GM18502 (cell line): ENCODE data around the gene GABRB2.

ENCODE experiments used
- ATAC-seq: cut with Tn5 transposase; IDR thresholded peaks from one replicate; pipeline ENCODE4 v1.9.1; 2021; ENCODE audit warnings: mild to moderate bottlenecking; ENCODE audit not compliant: unreplicated experiment, poor library complexity

Gene GABRB2

DNA sequence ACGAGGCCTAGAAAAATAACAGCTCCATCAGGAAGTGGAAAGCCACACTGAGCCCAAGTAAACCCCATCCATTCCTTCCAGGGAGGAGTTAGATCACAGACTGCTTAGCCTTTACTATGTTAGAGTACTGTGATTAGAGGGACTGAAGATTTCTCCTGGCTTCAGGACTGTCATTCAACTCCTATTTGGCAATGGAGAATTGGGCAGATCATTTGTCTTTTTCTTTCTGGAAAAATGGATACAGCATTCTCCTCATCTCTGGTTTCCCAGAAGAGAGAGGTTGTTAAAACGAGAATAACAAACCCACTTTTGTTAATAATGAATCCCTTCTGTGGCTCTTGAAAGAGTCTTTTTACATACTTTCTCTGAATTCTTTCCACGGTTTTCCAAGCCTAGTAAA, 150.4 kb downstream of the GABRB2 start:
- no peak for ATAC-seq

DNA sequence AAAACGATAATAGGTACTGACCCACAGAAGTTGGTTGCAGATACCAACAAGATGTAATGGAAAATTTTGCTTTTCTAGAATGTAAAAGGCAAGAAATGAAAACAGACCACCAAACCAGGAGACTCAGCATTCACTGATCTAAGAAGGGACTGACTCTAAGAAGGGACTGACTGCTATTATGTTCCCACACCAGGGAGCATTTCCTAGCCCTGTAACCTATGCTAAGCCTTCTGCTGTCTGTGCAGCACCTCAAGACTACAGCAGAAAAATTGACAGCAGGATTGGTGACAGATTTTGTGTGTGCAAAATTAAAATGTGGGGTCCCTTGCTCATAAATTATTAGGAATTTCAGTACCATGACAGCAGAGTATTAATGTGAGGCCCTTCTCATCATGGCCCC, 154.8 kb downstream of the GABRB2 start:
- ATAC-seq, result no peak

DNA sequence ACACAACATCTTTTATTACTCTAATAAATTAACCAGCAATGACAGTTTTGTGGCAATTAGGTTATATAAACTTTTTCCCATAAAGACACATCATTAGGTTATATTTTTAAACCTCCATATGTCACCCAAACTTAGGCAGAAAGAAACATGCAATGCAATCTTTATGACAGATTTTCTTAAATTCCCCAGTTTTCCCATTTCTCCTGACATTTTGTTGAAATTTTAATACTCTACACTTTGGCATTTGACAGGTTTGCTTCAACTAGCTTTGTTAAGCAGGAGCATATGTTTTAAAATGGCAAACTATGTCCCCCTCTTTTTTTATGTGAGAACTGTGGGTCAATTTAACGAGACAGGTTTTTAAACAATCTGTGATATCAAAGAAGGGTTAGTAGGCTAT, 155.5 kb downstream of the GABRB2 start:
- no peak for ATAC-seq

DNA sequence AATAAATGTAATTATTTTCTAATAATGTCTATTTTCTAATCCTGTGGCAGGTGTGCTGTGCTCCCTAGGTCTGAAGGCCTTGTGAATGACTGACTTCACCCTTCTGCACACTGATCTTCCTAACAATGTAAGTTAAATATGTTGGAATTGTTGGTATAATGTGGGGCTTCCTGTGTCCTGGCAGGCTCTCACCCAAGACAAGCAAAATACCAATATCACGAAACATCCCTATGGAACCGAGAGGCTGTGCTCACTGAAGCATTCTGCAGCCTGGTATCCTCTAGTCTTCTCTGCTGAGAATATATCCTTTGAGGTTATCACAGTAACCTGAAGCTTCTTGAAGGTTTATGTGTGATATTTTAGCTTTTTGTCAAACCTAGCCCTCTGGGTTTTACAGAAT, 159.4 kb downstream of the GABRB2 start:
- no peak for ATAC-seq

DNA sequence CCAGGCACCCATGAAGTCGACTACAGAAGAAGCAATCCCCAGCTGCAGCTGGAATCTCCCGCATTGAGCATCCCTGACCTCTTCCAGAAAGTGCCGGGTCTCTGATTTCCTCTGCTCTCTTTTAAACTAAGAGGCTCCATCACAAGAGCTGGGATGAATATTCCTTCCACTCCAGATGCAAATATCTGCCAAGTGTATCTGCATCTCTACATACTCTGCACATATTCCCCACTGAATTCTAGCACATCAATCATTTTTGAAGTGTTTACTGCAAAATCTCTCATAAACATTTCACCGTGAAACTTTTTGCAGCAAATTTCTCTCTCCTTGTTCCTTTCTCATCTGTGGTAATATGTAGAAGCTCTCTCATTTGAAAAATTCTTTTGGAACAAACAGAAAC, 161.5 kb downstream of the GABRB2 start:
- no peak for ATAC-seq

DNA sequence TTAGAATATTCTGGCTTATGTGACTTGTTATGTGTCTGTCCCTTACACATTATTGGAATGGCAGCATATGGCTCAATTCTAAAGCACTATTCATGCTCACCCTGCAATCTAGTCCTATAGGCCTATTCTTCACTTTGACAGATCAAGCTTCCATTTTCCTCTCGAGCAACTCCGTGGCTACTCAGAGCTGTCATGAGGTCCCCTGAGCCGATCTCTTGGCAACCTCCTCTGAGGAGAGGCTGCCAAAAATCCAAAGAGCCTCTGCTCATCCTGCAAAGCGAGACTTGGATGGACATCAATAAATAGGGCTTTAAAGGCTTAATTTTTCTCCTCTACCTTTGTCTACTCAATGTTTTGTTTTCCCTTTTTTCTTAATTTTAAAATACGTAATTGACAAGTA, 163.8 kb downstream of the GABRB2 start:
- no peak for ATAC-seq

DNA sequence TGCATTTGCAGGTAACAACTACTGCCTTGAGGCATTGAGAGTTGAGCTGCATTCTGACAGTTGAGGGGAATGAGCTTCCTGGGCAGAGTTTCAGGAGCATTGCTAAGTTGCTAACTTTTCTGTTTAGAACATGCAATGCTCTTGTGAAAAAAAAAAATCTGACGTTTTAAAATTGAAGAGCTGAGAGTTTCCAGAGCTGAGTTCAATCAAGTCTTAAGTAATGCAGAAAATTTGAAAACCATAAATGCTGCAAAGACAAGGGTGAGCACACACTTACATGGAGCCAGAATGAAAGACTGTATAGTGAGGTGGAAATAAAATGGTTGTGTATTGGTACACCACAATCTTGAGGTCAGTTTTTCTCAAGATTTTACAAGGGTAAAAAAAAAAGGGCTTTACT, 166.0 kb downstream of the GABRB2 start:
- ATAC-seq, result peak; percentile 63

DNA sequence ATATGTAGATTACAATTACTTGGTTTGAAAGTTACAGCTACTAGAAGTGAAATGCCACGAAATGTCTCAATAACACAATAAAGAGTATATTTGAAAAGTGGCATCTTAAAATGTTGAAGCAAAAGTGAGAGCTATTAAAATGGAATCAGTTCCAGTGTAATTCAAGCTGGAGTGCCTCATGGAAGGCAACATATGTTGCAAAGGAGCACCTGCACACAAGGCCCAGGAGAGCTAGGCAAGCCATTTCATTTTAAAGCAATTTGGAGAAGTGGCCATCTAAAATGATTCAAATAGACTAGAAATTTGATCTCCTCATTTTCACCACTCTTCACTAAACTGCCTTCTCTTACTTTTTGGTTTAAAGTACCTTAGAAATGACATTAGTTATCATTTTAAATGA, 167.8 kb downstream of the GABRB2 start:
- ATAC-seq, result no peak

DNA sequence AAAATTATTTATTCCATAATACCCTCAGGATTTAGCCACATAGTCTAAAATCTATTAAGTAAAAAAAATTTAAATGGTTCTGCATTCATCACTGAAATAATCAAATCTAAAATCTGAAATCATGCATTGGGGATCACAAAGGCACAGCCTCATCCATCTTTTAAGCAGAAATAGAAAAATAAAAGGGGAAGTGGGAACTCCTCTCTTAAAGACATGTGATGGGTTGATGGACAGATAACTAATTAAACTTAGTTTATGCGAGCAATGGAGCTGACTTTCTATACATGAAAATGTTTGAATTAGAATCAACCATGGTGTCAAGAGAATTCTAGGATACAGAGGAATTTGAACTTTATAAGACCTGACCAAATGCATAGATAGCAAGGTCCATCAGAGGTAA, 170.5 kb downstream of the GABRB2 start:
- ATAC-seq, result no peak

DNA sequence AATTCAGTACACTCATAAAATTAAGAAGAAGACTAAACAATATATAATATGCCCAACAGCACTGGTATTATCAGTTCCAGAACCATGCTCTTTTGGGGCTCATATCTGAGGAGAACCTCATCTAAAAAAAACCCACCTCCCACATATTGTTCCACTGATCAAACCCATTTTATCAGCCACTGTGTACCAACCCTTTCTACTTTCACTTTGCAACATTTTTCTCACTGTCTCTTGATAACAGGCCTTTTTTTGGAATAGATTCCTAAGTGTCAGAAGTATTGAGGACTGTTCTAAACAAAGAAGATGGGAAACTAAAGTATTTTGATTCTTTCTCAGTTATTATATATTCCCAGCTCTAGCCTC, 173.2 kb downstream of the GABRB2 start:
- ATAC-seq, result peak; percentile 45

DNA sequence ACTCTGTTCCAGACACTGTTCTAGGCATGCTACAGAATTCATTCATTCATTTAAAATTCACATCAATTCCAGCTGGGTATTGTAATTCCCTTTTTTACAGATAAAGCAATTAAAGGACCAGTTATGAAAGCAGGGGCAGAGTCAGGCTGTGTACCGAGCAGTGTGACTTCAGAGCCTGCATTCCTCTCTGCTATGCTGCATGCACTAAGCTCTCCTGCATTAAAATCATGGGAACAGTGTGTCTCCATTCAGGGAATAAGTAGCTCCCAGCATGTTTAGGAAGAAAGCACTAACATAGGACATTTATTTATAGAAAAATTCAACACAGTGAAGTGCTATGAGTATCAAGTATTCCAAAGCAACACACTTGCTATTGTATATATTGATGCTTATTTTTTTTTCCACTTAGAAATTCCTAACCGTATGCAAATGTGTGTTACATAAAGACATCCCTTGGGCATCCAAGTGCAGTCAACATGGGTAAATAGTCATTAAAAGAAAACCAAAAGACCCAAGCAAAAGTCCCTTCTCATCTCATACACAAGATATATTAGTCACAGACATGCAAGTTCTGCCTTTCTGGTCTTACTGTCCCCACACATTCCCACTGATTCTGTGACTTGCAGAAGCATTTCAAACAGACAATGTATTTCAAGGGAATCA, 173.7 kb downstream of the GABRB2 start:
- peak; percentile 77 for ATAC-seq

DNA sequence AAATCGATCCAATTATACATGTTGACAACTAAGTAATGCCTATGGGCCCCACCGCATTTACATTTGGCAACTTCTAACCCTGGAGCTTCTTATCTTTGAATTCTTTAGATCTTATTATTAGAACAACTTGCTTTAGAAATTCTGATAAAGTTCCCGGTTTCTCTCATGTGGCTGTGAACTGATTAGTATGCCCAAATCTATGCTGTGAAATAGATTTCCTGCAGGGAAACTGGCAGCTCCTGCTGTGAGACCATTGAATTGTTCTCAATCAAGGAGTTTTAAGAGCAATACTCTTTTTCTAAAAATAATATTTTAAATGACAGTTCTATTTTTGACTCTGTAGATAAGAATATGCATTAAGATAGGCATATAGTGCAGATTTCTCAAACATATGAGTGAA, 177.5 kb downstream of the GABRB2 start:
- no peak for ATAC-seq

DNA sequence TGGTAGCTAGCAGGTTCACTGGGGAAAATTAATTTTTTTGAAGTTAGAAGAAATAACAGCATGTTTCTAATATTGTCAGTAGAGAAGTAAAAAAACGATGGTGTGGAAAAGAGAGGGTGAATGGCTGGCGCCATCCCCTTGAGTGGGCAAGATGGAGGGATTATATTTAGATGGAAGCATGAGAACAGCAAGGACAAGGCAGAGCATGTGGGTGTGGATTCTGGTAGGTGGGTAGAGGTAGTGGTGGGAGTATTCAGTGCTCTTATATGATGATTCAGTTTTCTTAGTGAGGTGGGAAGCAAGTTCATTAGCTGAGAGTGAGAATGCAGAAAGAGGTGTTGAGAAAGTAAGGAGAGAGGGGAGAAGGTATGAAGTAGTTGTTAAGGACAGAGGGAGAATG, 188.1 kb downstream of the GABRB2 start:
- ATAC-seq, result no peak

DNA sequence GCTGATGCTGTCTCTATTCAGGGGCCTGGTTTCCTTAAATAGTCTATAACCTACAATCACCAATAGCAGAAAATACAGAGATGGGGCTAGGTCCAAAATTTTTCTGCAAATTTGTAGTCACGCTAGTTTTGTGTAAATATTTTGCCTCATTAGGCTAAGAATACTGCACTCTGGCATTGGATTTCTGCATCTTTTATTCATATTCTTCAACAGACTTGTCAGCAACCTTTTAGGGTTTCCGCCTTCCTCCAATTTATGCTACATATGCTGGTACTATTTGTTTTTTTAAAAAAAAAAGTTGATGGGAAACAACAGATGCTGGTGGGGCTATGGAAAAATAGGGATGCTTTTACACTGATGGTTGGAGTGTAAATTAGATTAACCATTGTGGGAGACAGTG, 202.3 kb downstream of the GABRB2 start:
- no peak for ATAC-seq

DNA sequence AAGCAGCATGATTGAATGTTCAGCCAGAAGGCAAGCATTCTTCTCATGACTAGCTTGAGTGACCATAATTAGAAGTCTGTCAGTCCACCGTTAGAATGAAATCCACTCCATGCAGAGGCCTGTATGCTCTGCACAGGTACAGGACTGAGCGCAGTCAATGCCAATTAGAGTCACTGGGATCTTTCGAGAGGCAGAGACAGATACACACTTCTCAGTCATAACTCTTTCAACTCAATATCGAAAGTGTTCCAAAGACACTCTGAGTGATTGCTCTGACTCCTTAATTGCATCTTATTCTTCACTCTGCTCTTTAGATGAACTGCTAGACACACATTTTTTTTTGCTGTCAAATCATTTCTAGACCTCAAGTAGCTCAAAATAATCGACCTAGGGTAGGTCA, 203.6 kb downstream of the GABRB2 start:
- ATAC-seq, result no peak

DNA sequence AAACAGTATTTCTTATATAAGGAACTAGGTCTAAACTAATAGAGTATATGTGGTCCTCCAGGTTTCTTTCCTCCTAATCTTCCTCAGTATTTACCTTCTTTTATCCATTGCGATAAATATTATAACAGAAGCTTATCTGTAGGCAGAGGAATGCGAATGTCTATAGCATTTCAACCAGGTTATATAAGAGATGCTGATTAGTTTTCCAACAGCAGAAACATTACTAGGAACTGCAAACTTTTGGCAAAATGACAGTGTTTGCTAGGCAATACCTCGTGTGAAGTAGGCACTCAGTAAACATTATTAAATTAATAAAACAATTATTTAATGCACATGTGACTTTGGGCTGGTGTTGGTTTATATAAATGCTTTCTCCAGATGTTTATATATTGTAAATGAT, 206.5 kb downstream of the GABRB2 start:
- ATAC-seq, result no peak

DNA sequence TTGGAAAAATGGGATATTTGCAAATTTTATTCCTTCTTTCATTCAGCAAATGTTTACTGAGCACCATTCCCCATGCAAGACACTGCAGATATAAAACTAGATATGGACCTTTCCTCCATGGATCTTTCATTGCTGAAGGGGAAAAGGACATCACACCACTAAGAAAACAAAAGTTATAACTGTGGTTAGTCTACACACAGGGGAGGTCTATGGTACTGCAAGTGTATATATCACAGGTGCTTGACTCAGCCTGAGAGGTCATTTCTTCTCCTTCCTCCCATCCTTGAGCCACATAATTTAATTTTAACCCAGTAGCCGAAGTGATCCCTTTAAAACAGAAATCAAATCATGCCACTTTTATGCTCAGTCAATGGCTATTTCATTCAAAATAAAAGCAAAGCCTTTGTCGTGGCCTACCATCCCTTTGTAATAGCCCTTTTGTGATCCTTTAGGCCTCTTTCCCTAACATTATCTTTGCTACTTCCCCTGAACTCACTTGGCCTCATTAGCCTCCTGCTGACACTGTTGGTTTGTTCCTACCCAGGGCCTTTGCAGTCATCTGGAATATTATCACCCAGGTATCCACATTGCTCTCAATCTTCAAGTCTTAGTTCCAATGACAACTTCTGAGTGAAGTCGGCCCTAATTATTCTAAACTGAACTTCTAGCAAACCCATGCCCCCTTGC, 213.2 kb downstream of the GABRB2 start:
- ATAC-seq, result no peak

DNA sequence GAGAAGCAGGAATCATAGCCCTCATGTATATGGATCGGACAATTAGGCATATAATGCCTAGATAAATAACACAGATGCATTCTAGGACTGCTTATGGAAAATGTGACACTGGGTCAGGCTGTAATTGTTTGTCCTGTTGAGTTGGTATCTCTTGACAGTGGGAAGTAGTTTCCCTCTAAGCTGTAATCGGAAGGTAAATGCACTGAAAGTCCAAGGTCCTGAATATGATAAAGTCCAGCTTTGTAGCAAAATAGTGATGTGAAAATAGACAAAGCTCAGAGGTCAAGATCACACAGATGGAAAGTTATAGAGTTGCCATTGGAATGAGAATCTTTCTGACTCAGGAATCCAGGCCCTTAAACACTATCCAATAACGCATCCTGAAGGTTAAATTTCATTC, 214.2 kb downstream of the GABRB2 start:
- ATAC-seq, result no peak

DNA sequence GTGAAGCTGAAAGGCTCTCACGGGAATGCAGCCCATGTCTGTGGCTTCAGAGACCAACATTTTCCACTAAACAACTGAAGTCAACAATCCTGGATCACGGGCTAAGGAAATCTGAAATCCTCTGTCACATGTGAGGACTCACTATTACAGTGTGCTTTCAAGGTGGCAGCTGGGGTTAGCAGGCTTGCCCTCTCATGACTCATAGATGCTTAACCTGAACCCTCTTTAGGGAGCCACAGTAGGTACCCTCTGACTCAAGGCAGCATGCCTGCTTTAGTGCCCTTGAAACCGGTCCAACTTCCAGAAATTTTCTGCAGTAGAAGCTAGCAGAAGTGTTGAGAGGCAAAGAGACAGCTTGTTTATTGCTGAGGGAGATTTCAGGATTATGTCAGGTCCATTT, 232.5 kb downstream of the GABRB2 start:
- ATAC-seq, result no peak

DNA sequence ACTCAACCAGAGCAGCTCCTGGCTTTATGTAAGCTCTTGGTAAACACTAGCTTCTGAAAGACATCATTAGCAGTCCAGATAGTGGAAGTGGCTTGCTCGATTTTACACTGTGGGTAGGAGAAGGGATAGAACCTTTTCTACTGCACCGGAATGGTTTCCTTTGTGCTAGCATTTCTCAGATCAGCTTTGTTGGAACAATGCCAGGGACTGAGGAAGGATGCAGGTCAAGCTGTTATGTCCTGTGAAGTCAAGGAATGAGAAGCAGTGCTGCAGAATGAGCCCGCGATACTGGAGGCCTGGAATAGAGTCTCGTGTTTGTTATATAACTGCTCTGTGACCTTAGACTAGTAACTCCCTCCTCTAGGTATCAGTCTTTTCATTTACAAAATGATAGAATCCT, 233.6 kb downstream of the GABRB2 start:
- ATAC-seq, result no peak

DNA sequence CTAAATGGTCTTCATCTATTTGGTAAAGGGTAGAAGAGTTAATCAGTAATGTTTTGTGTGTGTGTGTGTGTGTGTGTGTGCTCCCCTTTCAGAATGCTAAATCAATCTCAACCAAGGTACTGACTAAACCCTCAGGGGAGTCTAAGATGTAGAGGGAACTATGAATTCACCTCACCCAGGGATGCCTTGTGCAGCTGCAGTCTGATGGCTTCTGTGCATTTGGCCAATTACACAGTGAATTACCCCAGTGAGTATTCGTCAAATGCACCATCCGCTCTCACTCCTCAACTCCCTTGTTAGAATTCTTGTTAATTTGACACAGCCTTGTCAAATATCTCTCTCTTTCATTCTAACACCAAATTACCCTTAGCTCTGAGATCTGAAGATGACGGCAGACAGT, 234.6 kb downstream of the GABRB2 start:
- peak; percentile 23 for ATAC-seq

DNA sequence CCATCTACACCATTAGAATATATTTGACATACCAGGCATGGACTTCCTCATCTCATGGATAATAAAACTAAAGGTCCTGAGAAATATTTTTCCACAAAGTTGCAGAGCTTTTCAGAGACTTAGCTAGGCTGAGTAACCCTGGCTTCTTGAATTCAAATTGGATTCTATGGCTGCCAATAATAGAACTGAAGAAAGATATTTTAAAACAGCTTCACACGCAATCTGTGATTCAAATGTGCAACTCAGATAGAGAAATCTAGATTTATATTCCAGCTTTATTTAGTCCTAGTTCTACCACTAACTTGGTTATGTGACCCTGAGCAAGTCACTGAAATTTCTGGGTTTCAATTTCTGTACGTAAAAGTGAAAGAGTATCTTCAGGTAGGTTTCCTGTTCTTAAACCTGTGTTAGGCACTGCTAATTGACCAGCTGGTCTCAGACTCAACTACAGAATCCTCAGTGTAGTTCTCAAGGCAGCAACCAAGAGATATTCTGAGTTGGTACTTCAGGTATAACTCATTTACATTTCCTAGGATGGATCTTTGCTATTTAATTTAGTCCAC, 235.3 kb downstream of the GABRB2 start:
- ATAC-seq, result peak; percentile 96
